Right lobe of liver (tissue), 4 donors: ENCODE results near the gene SLA2.

Experiments
- CTCF ChIP-seq, 4 donors: fragments of 200-600 bp in 3 of 4; fragments of 450-650 bp in 1 of 4; IDR thresholded peaks; one replicate each; pipeline versions ENCODE4 v1.5.1 to v1.8.0; 2016 to 2022; ENCODE audit warnings: antibody characterized with exemption in 4 of 4, mild to moderate bottlenecking in 2 of 4
- POLR2A ChIP-seq: fragments of 450-650 bp; IDR thresholded peaks from one replicate; pipeline ENCODE4 v1.6.1; 2017; ENCODE audit warnings: antibody characterized with exemption, mild to moderate bottlenecking
- donor health status: DM: no; HTN: no; CAD: no.
- donor health status: DM: no; HTN: no; CAD: no.
- donor health status: DM: no; HTN: yes; CAD: no.

GRCh38 chr20:36629719-36630681, 16.0 kb downstream of the SLA2 start:
- TF ChIP-seq POLR2A (no peak), CTCF (IDR thresholded peaks at IDR 0.05) (no peak)
